ENCODE results near the gene ECT2L.
"Not testable (repeated sequence)": the region's sequence is repeated elsewhere in the genome, so short reads cannot be mapped to it uniquely, and the experiment has no call there.

The ECT2L gene

GRCh38 chr6:138909511-138909910 lies 113.6 kb downstream of the ECT2L start:
- H3K4me1 ChIP-seq (ENCODE audit: insufficient read depth, low read length) = no peaks in the 10 kb centered on the region

GRCh38 chr6:138909975-138910374 lies 114.1 kb downstream of the ECT2L start:
- Histone ChIP-seq H3K9me3 (ENCODE audit: control insufficient read depth, insufficient read depth, low read length) (no peaks in the 10 kb centered on the region), H3K4me1 (ENCODE audit: insufficient read depth, low read length) (no peaks in the 10 kb centered on the region), H3K36me3 (ENCODE audit: insufficient read depth, low read length) (peaks cover 17% of the 10 kb centered on the region), H3K9ac (ENCODE audit: low read depth, low read length) (no peak overlapping the region)

More at GRCh38 chr6:138909511-138909910, 113.6 kb downstream of the ECT2L start:
- Histone ChIP-seq H3K9me3 (ENCODE audit: control insufficient read depth, insufficient read depth, low read length) (no peaks in the 10 kb centered on the region), H3K9ac (ENCODE audit: low read depth, low read length) (no peak overlapping the region), H3K36me3 (ENCODE audit: insufficient read depth, low read length) (peaks cover 22% of the 10 kb centered on the region)

DNA sequence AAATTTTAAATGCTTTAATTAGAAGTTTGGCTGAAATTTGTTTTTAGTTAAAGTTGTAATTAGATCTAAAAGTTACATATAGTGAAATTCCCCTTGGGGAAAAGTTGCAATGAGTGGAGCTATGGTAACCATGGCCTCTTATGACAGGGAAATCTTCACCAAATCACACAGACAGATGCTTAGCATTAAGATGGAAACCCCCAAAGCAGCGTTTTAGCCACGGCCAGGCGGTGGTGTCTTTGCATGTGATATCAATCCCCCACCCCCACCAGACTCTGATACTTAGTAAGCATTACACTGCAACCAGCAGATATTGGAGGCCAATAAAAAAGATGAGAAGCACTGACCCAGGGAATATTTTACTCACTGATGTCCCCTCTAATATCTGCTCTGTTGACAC lies 116.4 kb downstream of the ECT2L start:
- Histone ChIP-seq H3K9ac (ENCODE audit: low read depth, low read length) (no peak overlapping the region), H3K4me1 (ENCODE audit: insufficient read depth, low read length) (no peaks in the 10 kb centered on the region), H3K9me3 (ENCODE audit: control insufficient read depth, insufficient read depth, low read length) (no peaks in the 10 kb centered on the region), H3K36me3 (ENCODE audit: insufficient read depth, low read length) (peaks cover 14% of the 10 kb centered on the region)

GRCh38 chr6:138914701-138915100 lies 118.8 kb downstream of the ECT2L start:
- Histone ChIP-seq H3K9ac (ENCODE audit: low read depth, low read length) (no peak overlapping the region), H3K36me3 (ENCODE audit: insufficient read depth, low read length) (peaks cover 11% of the 10 kb centered on the region), H3K9me3 (ENCODE audit: control insufficient read depth, insufficient read depth, low read length) (no peaks in the 10 kb centered on the region), H3K4me1 (ENCODE audit: insufficient read depth, low read length) (no peaks in the 10 kb centered on the region)

GRCh38 chr6:138920906-138921305 lies 125.0 kb downstream of the ECT2L start:
- H3K9ac ChIP-seq (ENCODE audit: low read depth, low read length) = no peak overlapping the region
- no peaks in the 10 kb centered on the region for H3K9me3 ChIP-seq (ENCODE audit: control insufficient read depth, insufficient read depth, low read length)
- no peaks in the 10 kb centered on the region; the same call in 1 of the 2 replicates for H3K36me3 ChIP-seq (ENCODE audit: insufficient read depth, low read length)
- no peaks in the 10 kb centered on the region for H3K4me1 ChIP-seq (ENCODE audit: insufficient read depth, low read length)

GRCh38 chr6:138923561-138923960 lies 127.7 kb downstream of the ECT2L start:
- Histone ChIP-seq H3K9ac (ENCODE audit: low read depth, low read length) (no peak overlapping the region), H3K36me3 (ENCODE audit: insufficient read depth, low read length) (no peaks in the 10 kb centered on the region; the same call in none of the 2 replicates), H3K9me3 (ENCODE audit: control insufficient read depth, insufficient read depth, low read length) (no peaks in the 10 kb centered on the region), H3K4me1 (ENCODE audit: insufficient read depth, low read length) (no peaks in the 10 kb centered on the region)

DNA sequence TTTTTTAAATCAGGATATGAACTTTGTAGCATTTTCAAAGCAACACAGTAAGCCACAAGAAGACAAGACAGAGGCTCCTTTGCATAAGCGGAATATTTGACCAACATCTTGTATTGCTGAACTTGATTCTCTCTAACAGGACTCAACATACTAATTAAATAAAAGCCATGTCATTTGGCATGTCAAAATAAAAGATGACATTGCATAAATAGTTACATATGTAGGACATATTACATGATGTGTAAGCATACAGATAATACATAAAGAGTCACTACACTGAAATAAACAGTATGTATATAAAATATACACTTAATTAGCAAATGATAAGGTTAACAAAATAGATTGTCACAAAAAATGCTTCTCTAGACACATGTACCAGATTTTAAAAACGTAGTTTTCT lies 129.9 kb downstream of the ECT2L start:
- Histone ChIP-seq H3K9ac (ENCODE audit: low read depth, low read length) (no peak overlapping the region), H3K9me3 (ENCODE audit: control insufficient read depth, insufficient read depth, low read length) (no peaks in the 10 kb centered on the region), H3K36me3 (ENCODE audit: insufficient read depth, low read length) (no peaks in the 10 kb centered on the region; the same call in none of the 2 replicates), H3K4me1 (ENCODE audit: insufficient read depth, low read length) (no peaks in the 10 kb centered on the region)

GRCh38 chr6:138926579-138926978 lies 130.7 kb downstream of the ECT2L start:
- H3K4me1 ChIP-seq (ENCODE audit: insufficient read depth, low read length) = no peaks in the 10 kb centered on the region
- H3K36me3 ChIP-seq (ENCODE audit: insufficient read depth, low read length) = no peaks in the 10 kb centered on the region; the same call in none of the 2 replicates
- no peaks in the 10 kb centered on the region for H3K9me3 ChIP-seq (ENCODE audit: control insufficient read depth, insufficient read depth, low read length)
- H3K9ac ChIP-seq (ENCODE audit: low read depth, low read length) = no peak overlapping the region

GRCh38 chr6:138931660-138932059 lies 135.8 kb downstream of the ECT2L start:
- Histone ChIP-seq H3K4me1 (ENCODE audit: insufficient read depth, low read length) (no peaks in the 10 kb centered on the region), H3K36me3 (ENCODE audit: insufficient read depth, low read length) (no peaks in the 10 kb centered on the region; the same call in none of the 2 replicates), H3K9ac (ENCODE audit: low read depth, low read length) (no peak overlapping the region), H3K9me3 (ENCODE audit: control insufficient read depth, insufficient read depth, low read length) (peaks cover 4% of the 10 kb centered on the region; the same call in 1 of the 2 replicates)

DNA sequence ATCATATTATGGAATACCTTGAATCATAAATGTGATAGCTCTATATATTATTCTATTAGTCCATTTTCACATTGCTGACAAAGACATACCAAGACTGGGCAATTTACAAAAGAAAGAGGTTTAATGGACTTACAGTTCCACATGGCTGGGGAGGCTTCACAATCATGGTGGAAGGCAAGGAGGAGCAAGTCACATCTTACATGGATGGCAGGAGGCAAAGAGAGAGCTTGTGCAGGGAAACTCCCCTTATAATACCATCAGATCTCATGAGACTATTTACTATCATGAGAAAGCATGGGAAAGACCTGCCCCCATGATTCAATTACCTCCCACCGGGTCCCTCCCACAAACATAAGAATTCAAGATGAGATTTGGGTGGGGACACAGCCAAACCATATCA lies 141.0 kb downstream of the ECT2L start:
- Histone ChIP-seq H3K9me3 (ENCODE audit: control insufficient read depth, insufficient read depth, low read length) (peaks cover 14% of the 10 kb centered on the region; the same call in 1 of the 2 replicates), H3K36me3 (ENCODE audit: insufficient read depth, low read length) (peaks cover 10% of the 10 kb centered on the region)
- H3K4me1 ChIP-seq (ENCODE audit: insufficient read depth, low read length); H3K9ac ChIP-seq (ENCODE audit: low read depth, low read length): not testable (repeated sequence)

DNA sequence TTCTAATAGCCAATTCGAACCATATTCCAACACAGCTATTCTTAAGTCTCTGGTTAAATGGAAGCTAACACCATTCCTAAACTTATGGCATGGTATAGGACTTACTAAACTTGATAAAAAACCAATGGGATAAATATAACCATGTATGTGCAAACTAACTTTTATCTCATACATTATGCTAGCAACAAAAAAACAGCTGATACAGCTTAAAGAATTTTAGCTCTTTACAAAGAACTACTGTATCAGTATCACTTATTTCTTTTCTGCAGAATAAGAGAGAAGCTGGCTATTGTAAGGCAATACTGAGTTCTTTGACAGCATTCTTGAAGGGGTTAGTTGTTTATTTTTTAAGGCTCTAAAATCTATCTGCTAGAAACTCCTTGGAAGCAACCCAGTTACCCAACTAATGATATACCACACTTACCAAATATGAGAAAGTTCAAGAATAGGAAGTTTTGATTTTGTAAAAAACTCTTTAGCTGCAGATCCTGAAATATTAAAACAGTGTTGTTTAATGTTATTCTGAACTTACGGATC lies 147.3 kb downstream of the ECT2L start:
- no peaks in the 10 kb centered on the region for H3K9me3 ChIP-seq (ENCODE audit: control insufficient read depth, insufficient read depth, low read length)
- no peak overlapping the region for H3K9ac ChIP-seq (ENCODE audit: low read depth, low read length)
- peaks cover 12% of the 10 kb centered on the region; the same call in 1 of the 2 replicates for H3K4me1 ChIP-seq (ENCODE audit: insufficient read depth, low read length)
- H3K36me3 ChIP-seq (ENCODE audit: insufficient read depth, low read length) = peaks cover 5% of the 10 kb centered on the region; the same call in 1 of the 2 replicates

DNA sequence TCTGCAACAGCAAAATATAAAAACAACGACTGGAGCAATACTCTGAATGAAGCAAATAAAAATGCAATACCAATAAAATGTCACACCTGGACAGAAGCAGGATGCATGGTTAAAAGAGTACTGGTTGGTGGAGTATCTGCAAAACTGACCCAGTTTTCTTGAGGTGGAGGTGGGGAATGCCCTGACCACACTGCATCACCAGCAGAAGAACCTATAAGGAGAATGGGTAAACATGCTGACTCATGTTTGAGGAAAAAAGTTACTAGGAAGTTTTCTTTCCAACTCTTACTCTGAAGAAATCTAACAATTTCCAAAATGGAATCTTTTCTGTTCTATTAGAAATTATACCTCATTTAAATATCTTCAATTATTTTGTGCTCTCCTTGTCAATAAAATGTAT lies 148.5 kb downstream of the ECT2L start:
- peaks cover 19% of the 10 kb centered on the region for H3K4me1 ChIP-seq (ENCODE audit: insufficient read depth, low read length)
- no peaks in the 10 kb centered on the region for H3K9me3 ChIP-seq (ENCODE audit: control insufficient read depth, insufficient read depth, low read length)
- H3K9ac ChIP-seq (ENCODE audit: low read depth, low read length) = no peak overlapping the region
- H3K36me3 ChIP-seq (ENCODE audit: insufficient read depth, low read length) = 0 out of 2 replicates have a peak, but pooled peaks cover 5% of the 10 kb centered on the region

DNA sequence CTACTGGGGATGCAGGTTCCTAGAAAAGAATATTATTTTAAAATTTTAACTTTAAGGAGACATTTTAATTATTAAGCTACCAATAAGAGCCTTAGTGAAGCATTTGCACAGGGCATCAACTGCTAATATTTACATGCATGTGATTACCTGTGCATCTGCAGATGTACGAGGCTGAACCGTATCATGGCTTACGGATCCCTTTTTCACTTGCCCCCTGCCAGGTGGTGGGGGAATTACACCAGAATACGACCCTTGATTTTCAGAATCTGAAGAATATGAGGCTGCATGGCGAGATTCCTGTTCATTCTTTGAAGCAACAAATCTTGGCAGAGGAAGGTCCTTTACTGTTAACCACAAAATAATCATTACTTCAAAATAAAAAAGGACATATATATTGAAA lies 149.5 kb downstream of the ECT2L start:
- Histone ChIP-seq H3K9me3 (ENCODE audit: control insufficient read depth, insufficient read depth, low read length) (no peaks in the 10 kb centered on the region), H3K9ac (ENCODE audit: low read depth, low read length) (no peak overlapping the region), H3K4me1 (ENCODE audit: insufficient read depth, low read length) (peaks cover 19% of the 10 kb centered on the region), H3K36me3 (ENCODE audit: insufficient read depth, low read length) (0 out of 2 replicates have a peak, but pooled peaks cover 5% of the 10 kb centered on the region)

GRCh38 chr6:138948004-138948403 lies 152.1 kb downstream of the ECT2L start:
- H3K9ac ChIP-seq (ENCODE audit: low read depth, low read length) = no peak overlapping the region
- H3K36me3 ChIP-seq (ENCODE audit: insufficient read depth, low read length) = no peaks in the 10 kb centered on the region
- no peaks in the 10 kb centered on the region for H3K9me3 ChIP-seq (ENCODE audit: control insufficient read depth, insufficient read depth, low read length)
- peaks cover 19% of the 10 kb centered on the region for H3K4me1 ChIP-seq (ENCODE audit: insufficient read depth, low read length)

DNA sequence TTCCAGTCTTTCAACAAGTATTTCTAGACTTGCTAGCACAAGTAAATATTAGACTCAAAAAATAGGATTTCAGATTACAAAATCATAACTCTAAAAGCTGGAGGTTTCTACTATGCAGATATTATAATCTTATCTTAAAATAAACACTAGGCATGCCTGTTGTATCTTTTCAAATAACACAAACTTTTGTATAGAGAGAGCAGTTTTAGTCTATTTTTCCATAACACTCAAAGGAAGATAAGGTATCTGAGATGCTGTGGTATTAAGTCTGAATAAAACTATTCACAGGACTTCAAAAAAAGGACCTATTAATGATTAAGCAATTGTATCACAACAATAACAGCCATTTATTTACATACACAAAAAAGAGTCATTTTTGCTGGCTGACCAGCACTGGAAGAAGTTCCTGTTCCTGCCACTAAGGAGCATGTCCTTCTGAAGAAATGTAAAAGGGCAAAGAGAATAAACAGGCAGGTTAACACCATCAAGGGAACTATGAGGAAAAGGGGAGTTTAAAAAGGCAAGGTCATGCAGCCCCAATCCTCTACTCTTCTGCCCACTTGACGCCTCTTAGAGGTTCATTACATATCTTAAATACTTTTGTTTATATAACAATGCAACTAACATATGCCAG lies 152.8 kb downstream of the ECT2L start:
- Histone ChIP-seq H3K4me1 (ENCODE audit: insufficient read depth, low read length) (peaks cover 19% of the 10 kb centered on the region), H3K36me3 (ENCODE audit: insufficient read depth, low read length) (no peaks in the 10 kb centered on the region), H3K9me3 (ENCODE audit: control insufficient read depth, insufficient read depth, low read length) (no peaks in the 10 kb centered on the region), H3K9ac (ENCODE audit: low read depth, low read length) (no peak overlapping the region)

Measured in ES-I3 (cell line).